Sigmoid colon (tissue), 4 donors: ENCODE measurements around the gene PELO.
A peak's percentile ranks its signal among the peaks of the same experiment; 100 is the strongest.

Experiments
- EP300 ChIP-seq, 4 donors: sonication (generic); formaldehyde crosslinking; IDR thresholded peaks; one replicate each; pipeline ENCODE4 v1.6.1; 2017; ENCODE audit warnings: antibody characterized with exemption in 4 of 4
- POLR2A ChIP-seq, 2 donors: fragments of 450-650 bp; IDR thresholded peaks; one replicate each; pipeline ENCODE4 v1.6.1; 2016; ENCODE audit warnings: antibody characterized with exemption in 2 of 2, mild to moderate bottlenecking in 2 of 2, moderate library complexity in 2 of 2
- POLR2AphosphoS5 ChIP-seq, 4 donors: sonication (generic); formaldehyde crosslinking; IDR thresholded peaks; one replicate each; pipeline ENCODE4 v1.6.1; 2017; ENCODE audit warnings: antibody characterized with exemption in 4 of 4
- TF ChIP-seq, protein P1 (sequence below), 4 experiments: fragments of 450-650 bp in 3 of 4; fragments of 200-600 bp in 1 of 4; IDR thresholded peaks; one replicate each; pipeline ENCODE4 v1.5.1; 2016 to 2019; ENCODE audit warnings: antibody characterized with exemption in 4 of 4, mild to moderate bottlenecking in 3 of 4, moderate library complexity in 2 of 4

DNA sequence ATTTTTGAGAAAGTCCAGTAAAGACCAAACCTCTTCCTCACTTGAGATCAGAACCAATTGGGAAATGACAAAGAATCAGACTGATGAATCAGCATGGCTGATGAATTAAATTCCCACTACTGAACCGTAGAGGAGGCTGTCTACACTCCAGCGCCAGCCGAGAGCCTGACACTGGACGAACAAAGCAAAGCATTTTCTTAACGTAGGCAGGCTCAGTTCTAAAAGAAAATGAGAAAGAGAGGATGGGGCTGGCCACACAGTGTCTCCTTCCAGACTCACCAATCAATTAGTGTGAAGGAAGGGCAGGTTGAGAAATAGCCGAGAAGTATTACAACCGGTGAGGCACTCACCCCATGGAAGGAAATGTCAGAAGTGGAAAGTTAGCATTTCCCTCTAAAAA, 49.4 kb downstream of the PELO start:
- no peak for TF ChIP-seq EP300 (IDR thresholded peaks at IDR 0.05)
- TF ChIP-seq, protein P1, sequence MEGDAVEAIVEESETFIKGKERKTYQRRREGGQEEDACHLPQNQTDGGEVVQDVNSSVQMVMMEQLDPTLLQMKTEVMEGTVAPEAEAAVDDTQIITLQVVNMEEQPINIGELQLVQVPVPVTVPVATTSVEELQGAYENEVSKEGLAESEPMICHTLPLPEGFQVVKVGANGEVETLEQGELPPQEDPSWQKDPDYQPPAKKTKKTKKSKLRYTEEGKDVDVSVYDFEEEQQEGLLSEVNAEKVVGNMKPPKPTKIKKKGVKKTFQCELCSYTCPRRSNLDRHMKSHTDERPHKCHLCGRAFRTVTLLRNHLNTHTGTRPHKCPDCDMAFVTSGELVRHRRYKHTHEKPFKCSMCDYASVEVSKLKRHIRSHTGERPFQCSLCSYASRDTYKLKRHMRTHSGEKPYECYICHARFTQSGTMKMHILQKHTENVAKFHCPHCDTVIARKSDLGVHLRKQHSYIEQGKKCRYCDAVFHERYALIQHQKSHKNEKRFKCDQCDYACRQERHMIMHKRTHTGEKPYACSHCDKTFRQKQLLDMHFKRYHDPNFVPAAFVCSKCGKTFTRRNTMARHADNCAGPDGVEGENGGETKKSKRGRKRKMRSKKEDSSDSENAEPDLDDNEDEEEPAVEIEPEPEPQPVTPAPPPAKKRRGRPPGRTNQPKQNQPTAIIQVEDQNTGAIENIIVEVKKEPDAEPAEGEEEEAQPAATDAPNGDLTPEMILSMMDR (IDR thresholded peaks at IDR 0.05), result no peak
- TF ChIP-seq POLR2AphosphoS5 (IDR thresholded peaks at IDR 0.05), result peak in 2 of 4 donors; percentile 23 to 53
- no peak for TF ChIP-seq POLR2A (IDR thresholded peaks at IDR 0.05)
